DMS79 (cell line): ENCODE measurements around the gene ZNF789.
"Not testable (repeated sequence)": the region's sequence is repeated elsewhere in the genome, so short reads cannot be mapped to it uniquely, and the experiment has no call there.

Experiments used
- DNase-seq: peaks from one replicate; lab custom pipeline; 2025; lab: John Stamatoyannopoulos, UW

ZNF789 gene

DNA sequence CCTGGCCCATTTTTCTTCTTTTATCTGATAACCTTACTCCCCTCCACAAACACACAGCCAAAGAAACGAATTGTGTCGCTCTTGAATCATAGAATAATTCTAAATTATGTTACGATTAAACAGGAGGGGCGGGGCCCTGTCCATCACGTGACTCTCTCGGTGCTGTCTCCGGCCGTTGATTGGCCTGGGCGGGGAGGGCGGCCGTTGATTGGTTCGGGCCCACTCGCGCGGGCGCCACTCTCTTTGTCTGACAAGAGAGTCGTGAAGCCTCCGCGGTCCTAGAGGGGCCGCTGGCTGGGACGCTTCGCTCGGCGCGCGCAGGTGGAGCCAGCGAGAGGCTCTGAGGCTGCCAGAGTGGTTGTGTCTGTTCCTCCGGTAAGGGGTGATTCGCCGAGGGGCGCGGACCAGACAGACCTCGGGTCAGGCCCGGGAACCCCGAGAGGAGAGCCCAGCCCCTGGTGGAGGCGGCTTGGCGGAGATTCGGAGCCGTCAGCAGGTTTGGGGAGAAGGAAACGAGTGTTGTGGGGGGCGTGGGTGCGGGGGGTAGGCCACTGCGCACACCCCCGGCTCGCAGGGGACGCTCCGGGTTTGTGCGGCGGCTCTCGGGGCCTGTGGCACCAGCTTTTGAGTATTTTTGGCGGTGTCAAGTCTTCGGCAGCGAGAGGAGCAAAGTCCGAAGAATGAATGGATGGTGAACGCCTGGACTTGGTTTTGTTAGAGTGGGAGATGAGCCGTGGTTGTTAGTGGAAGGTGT, at the start of gene ZNF789:
ZNF789 (plus strand) TSS at position 330 of the 754 bp plus-strand sequence. CDS start 3,567 bp downstream, outside the sequence.
- DNase-seq, result peak; percentile 94

DNA sequence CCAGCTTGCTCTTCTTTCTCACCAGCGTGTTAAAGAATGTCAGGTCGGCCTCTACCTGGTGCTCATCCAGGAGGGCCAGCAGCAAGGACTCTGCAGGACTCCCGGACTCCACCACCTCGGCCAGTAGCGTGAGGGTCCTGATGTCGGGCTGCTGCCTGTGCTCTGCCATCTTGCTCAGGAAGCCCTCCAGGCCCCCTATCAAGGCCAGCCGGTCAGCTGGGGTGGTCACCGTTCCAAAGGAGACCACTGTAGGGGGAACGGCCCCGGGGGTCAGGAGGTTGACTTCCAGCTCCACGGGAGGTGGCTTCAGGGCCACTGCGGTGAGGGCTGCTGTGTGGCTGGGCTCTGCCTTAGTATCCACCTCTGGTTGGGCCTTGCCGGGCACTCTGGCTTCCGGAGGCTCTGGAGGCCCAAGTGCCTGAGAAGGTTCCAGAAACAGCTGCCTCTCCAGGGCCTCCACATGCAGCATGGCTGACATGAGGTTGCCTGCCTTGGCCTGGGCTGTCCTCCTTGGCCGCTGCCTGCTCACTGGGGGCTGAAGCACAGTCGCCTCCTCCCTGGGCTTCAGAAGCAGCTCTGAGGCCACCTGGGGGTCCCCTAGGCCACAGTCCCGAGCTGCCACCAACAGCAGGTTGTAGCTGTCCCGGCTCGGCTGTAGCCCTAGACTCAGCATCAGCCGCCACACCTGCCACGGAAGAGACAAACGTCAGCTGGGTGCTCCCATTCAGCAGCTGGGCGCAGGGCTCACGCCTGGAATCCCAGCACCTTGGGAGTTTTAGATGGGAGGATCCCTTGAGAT, 47.6 kb upstream of the ZNF789 start:
- no peak for DNase-seq

DNA sequence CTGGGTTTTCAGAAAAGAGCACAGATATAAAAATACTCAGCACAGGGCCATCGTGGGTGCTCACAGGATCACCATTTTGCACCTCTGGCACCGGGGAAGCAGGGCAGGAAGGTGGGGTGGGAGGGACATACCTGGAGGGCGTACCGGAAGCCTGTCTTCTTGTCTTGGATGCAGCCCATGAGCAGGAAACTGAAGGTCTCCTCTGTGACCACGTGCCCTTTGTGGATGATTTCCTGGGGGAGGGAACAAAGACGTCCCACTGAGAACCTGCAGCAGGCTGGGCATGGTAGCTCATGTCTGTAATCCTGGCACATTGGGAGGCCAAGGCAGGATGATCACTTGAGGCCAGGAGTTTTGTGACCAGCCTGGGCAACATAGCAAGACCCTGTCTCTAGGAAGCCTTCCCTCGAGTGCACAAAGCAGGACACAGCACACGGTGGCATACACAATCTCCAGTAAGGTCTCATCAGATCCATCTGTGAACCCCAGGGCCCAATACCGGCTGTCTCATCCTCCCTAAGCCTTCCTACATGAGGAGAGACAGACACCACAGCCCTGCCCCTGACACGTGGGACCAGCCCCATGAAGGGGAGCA, 43.6 kb upstream of the ZNF789 start:
- DNase-seq, result no peak

DNA sequence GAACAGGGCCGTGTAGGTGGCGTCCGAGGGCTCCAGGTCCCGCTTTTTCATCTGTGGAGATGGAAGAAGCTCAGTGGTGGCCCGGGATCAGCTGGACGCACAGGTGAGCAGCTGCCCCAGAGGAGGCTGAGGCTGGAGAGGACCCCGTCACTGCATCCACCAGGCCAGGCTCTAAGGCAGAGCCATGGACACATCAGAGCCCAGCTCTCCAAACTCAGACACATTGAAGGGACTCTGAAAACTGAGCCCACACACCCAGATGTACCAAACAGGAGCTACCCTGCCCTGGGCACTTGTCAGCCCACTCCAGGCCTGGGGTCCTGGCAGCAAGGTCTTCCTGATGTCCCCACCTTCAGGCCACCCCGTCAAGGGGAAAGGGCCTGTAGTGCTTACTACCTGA, 42.9 kb upstream of the ZNF789 start:
- no peak for DNase-seq

DNA sequence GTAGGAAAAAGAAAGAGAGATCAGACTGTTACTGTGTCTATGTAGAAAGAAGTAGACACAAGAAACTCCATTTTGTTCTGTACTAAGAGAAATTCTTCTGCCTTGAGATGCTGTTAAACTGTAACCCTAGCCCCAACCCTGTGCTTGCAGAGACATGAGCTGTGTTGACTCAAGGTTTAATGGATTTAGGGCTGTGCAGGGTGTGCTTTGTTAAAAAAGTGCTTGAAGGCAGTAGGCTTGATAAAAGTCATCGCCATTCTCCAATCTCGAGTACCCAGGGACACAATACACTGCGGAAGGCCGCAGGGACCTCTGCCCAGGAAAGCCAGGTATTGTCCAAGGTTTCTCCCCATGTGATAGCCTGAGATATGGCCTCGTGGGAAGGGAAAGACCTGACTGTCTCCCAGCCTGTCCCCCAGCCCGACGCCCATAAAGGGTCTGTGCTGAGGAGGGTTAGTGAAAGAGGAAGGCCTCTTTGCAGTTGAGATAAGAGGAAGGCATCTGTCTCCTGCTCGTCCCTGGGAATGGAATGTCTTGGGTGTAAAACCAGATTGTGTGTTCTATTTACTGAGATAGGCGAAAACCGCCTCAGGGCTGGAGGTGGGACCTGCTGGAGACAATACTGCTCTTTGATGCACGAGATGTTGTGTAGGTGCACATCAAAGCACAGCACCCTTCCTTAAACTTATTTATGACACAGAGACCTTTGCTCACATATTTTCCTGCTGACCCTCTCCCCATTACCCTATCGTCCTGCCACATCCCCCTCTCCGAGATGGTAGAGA, 40.7 kb upstream of the ZNF789 start:
- not testable (repeated sequence) for DNase-seq

DNA sequence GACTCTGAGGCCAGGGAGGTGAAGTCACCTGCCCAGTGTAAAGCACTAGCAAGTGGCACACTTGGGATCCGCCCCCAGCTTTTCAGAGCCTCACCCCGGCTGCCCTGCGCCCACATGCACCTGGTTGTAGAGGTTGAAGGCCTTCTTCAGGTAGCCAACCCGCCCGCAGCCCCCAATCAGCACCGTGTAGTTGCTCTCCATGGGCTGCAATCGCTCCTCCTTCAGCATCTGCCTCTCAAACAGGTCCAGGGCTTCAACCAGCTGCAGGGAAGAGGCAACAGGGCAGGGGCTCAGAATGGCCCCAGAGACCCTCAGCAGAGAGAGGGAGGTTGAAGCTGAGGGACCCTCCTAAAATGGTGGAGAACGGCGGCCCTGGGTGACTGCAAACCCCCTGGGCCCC, 39.5 kb upstream of the ZNF789 start:
- DNase-seq, result no peak

DNA sequence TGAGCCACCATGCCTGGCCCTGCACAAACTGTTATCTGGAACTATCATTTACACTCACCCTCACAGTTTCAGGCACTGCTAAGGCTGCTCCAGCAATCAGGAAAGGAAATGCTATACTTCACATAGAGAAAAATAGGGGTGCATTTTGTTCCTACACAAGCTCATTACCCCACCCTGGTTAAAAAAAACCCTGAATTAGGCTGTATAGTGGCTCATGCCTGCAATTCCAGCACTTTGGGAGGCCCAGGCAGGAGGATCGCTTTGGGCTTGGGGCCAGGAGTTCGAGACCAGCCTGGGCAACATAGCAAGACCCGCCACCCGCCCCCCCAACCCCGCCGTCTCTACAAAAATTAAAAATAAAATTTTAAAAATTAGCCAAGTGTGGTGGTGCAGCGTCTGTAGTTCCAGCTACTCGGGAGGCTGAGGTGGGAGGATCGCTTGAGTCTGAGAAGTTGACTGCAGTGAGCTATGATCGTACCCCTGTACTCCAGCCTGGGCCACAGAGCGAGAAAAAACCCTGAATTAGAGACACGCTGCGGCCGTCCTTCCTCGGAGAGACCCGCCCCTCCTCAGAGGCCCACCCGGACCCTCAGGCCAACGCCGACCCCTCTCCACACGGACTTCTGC, 34.6 kb upstream of the ZNF789 start:
- no peak for DNase-seq

DNA sequence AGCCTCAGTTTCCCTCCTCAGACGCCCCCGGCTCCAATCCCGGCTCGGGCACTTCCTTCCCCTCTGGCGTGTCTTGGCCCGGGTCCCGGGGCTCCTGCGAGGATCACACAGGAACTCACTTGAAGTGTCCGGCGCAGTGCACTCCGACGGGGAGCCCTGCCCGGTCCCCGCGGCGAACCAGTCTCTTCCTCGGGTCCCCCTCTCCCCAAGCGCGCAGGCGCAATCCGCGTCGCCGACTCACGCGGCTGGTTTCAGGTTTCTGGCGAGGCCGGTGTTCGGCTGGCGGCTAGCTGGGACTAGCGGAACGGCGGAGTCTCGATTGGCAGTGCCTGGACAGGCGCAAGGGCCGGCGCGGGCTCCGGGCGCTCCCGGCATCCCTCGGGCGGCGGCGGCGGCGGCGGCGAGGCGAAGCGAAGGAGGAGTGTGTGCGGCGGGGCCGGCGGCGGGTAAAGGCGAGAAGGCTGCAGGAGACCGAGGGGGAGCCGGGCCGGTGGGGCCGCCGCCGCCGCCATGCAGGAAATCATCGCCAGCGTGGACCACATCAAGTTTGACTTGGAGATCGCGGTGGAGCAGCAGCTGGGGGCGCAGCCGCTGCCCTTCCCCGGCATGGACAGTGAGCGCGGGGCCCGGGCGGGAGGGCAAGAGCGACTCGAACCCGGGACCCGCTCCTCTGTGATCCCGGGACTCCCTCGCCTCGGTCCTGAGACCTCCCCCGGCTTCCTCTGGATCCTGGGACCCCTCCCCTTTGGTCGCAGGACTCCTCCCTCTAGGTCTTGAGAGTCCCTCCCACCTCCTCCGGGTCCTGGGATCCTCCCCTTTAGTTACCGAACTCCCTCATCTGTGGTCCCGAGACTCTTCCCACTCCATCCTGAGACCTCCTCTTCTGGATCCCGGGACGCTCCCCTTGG, 33.9 kb upstream of the ZNF789 start, which contains the start of the genes CPSF4 and PTCD1:
CPSF4 (plus strand) TSS at position 371 of the 908 bp plus-strand sequence; CDS start at position 511, 140 bp downstream.
PTCD1 (minus strand) TSS at position 226 of the 908 bp plus-strand sequence. CDS start 3,556 bp downstream, outside the sequence.
- peak; percentile 89 for DNase-seq

DNA sequence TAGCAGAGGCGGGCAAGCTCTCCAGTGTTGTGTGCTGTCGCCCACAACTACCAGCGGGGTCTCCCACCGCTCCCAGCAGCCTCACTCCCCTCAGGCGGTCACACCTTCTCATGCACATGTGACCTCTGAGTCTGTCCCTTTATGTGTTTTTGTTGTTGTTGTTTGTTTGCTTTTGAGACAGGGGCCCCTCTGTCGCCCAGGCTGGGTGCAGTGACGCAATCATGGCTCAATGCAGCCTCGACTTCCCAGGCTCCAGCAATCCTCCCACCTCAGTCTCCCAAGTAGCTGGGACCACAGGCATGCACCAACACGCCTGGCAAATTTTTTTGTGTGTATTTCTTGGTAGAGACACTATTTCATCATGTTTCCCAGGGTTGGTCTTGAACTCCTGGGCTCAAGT, 32.5 kb upstream of the ZNF789 start:
- no peak for DNase-seq

DNA sequence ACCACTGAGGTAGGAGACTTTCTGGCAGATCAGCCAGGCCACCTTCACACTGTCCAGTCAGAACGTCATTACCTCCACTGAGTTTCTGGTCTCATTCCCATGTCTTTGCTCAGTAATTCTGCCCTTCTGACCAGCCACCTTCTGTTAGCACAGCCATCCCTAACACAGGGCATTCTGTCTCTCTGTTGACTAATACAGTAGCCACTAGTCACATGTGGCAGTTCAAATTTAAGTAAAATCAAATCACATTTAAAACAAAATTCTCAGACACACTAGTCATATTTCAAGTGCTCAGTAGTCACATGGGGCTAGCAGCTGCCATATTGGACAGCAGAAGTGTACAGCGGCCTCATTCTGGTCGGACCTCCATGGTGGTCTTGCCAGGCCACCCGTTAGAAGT, 26.6 kb upstream of the ZNF789 start:
- DNase-seq, result no peak

DNA sequence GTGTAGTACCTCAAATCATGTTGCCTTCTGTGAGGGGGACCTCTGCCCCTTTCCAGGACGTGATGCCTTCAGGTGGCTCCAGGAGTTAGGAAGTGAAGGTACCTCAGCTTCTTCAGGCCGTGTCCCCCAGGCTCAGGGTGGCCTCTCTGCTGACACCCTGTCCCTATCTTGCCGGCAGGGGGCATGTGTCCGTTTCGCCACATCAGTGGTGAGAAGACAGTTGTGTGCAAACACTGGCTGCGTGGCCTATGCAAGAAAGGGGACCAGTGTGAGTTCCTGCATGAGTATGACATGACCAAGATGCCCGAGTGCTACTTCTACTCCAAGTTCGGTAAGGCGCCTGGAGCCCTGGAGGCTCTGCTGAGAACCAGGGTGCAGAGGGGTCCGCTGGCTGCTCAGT, 24.7 kb upstream of the ZNF789 start:
- DNase-seq, result no peak

DNA sequence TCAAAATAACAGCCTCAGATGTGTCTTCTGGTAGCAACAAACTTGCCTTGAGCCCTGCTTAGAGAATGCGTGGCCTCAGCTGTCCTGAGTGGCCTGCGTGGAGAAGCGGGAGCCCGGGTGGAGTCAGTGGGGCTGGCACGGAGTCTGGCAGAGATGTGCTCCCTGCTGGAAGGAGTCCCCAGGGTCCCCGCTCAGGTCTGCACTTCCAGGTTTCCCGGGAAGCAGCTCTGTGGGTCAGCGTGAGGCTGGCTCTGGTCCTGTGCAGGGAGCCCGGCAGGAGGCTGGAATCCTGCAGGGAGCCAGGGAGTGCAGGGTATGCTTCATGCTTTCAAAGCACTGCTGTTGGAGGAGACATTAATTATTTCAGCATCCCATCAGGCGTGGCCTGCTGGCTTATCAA, 23.8 kb upstream of the ZNF789 start:
- DNase-seq, result no peak

DNA sequence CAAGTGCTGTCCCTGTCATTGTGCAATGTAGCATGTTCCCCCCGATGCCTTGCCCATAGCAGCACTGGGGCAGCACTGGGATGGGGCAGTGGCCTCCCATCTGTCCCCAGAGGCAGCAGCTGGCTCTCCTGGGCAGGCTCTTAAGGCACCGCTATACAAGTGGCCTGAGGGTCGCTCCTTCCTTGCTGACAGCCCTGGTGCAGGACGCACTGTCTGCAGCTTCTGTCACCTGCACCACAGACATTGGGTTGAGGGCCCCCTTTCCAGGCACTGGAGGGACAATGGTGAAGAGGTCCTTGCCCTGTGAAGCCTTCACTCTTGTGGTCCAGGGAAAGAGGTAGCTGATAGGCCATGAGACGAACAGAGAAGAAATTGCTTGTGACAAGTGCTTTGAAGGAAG, 23.4 kb upstream of the ZNF789 start:
- peak; percentile 5 for DNase-seq

DNA sequence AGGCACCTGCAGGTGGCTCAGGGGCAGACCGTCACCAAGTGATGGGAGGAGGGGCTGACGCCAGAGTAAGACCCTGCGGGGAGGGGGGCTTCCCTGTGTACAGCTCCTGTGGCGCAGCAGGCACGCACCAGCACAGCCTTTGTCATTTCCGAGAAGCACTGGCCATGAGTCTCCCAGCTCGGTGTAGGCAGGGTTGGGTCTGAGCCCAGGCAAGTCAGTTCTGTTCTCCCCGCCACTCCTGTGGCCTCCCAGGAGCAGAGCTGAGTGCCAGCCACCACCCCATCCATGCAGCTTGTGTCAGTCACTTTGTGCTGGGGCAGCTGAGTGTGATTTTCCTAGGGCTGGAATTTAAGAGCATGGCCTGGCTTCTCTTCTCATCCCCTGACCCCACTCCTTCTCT, 20.8 kb upstream of the ZNF789 start:
- no peak for DNase-seq

DNA sequence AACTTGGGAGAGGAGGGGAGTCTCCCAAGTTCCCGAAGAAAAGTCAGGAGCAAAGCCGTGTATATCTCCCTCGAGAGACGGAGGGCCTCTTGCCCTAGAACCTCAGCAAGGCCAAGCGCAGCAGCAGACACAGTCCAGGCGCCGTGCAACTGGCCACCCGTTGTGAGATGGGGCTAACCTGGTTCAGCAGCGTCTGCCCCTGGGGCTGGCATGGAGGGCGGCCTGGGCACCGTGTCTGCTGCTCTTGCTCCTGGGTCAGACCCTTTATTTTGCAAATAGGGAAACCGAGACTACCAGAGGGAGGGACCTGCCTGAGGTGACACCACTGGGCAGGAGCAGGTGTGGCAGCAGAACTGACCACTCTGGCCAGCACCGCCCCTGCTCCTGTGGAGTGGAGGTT, 20.1 kb upstream of the ZNF789 start:
- DNase-seq, result no peak

DNA sequence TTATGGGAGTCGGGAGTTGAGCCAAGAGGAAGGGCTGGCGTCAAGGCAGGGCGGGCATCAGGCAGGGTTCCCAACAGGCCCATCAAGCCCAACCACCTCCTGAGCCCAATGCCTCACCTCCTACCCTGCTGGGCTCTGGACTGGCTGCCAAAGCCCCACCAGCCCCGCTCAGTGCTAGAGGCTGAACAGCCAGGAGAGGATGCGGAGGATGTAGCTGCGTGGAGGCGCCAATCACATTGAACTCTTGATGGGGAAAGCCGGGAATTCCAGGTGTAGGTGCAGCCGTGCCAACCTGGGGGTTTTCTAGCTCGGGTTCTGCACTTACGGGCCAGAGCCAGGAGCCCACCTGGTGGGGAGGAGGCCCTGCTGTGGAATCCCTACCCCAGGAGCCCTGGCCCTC, 19.6 kb upstream of the ZNF789 start:
- no peak for DNase-seq

DNA sequence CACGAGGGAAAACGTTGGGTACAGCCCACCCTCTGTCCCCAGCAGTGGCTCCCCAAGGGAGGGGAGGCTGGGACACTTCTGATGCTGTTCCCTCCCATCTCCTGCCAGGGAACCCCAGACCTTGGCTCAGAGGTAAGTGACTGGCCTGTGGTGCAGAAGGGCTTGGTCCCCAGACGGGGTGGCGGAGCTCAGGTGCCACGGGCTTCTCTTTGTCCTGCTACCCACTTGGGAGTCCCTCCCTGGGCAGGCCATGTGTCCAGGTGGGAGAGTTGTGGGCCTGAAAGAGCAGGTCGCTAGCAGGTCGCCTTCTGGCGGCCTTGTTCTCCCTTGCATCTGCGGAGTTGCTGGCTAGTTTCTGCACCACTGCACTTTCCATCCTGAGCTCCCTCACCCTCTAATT, 16.8 kb upstream of the ZNF789 start:
- no peak for DNase-seq

DNA sequence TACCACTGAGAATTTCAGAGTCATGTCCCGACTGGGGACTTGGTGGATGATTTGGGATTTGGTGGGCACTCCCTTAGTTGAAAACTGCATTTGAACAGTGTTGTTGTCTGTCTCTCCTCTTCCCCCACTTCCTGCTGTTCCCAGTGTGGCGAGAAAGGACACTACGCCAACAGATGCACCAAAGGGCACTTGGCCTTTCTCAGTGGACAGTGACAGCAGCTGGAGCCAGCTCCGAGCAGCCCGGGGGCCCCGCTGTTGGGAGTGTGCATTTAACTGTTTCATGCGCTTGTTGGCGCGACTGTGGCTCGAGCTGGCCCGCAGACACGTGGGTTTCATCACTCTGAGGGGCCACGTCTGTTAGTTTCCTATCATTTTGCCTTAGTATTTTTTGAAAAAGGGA, 16.4 kb upstream of the ZNF789 start:
- no peak for DNase-seq

DNA sequence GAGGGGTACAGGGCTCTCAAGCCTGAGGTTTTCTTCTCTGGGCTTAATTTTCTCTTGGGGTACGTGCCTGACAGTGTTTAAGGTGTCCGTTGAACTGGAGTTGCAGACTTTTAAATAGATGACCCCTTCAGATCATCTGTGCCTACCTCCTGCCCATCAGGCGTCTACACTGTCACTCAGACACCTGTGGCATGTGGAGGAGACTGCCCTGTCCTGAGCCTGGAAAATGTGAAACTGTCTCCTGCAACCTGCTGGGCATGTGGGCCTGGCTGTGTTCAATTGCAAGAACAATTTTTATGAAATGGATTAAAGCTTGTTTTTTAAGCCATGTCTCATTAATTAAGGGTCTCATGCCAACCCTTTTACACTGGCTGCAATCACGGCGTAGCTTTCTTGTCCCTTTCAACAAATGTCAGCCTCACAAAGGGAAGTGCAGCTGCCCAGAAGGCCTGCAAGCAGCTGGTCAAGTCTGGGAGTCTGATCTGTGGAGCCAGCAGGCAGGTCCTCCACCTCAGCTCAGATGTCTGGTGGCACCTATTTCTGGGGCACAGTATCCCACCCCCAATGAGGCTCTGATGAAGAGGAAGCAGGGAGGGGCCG, 15.5 kb upstream of the ZNF789 start:
- DNase-seq, result no peak
